HG02885 (cell line): ENCODE data around the gene PRDM4.

ENCODE experiments used
- ATAC-seq: cut with Tn5 transposase; IDR thresholded peaks from one replicate; pipeline ENCODE4 v1.9.1; 2021; ENCODE audit warnings: mild to moderate bottlenecking; ENCODE audit not compliant: unreplicated experiment, poor library complexity

Gene PRDM4

GRCh38 chr12:107760809-107761501 lies at the start of gene PRDM4:
PRDM4 (minus strand) TSS chr12:107761137; CDS start chr12:107760515, 622 bp downstream.
- ATAC-seq: peak; percentile 91

GRCh38 chr12:107807471-107808150 lies 46.7 kb upstream of the PRDM4 start:
- ATAC-seq: no peak

- ATAC-seq: no peak
Observed at GRCh38 chr12:107805488-107806180, 44.7 kb upstream of the PRDM4 start.

GRCh38 chr12:107803092-107803491 lies 42.2 kb upstream of the PRDM4 start:
- ATAC-seq: no peak

GRCh38 chr12:107801150-107801549 lies 40.2 kb upstream of the PRDM4 start:
- ATAC-seq: no peak

- no peak for ATAC-seq
Observed at GRCh38 chr12:107798580-107798979, 37.6 kb upstream of the PRDM4 start.

- no peak for ATAC-seq
Observed at GRCh38 chr12:107794451-107794850, 33.5 kb upstream of the PRDM4 start.

- ATAC-seq: no peak
Observed at GRCh38 chr12:107791465-107792089, 30.6 kb upstream of the PRDM4 start.

GRCh38 chr12:107788690-107789458 lies 27.9 kb upstream of the PRDM4 start:
- no peak for ATAC-seq

- no peak for ATAC-seq
Observed at GRCh38 chr12:107788281-107788680, 27.3 kb upstream of the PRDM4 start.

- ATAC-seq: peak; percentile 67
Observed at GRCh38 chr12:107783406-107784376, 22.8 kb upstream of the PRDM4 start.

GRCh38 chr12:107782067-107782466 lies 21.1 kb upstream of the PRDM4 start:
- ATAC-seq: no peak

- no peak for ATAC-seq
Observed at GRCh38 chr12:107780298-107780697, 19.4 kb upstream of the PRDM4 start.

GRCh38 chr12:107779077-107779831 lies 18.3 kb upstream of the PRDM4 start:
- ATAC-seq: peak; percentile 75

GRCh38 chr12:107778383-107779025 lies 17.6 kb upstream of the PRDM4 start:
- ATAC-seq: no peak

GRCh38 chr12:107776171-107776570 lies 15.2 kb upstream of the PRDM4 start:
- ATAC-seq: no peak

- ATAC-seq: no peak
Observed at GRCh38 chr12:107775093-107775721, 14.3 kb upstream of the PRDM4 start.
